DND-41 (cell line): Measurements from ENCODE around the gene BCL11B.

Source experiments
- CTCF ChIP-seq: IDR thresholded peaks from 2 replicates; pipeline ENCODE4 v1.5.1; 2012; ENCODE audit warnings: borderline replicate concordance, low read length, moderate library complexity, mild to moderate bottlenecking; ENCODE audit not compliant: poor library complexity, severe bottlenecking; ENCODE audit errors: extremely low read depth
- EZH2 ChIP-seq: IDR thresholded peaks from 3 replicates; pipeline ENCODE4 v1.6.1; 2012; ENCODE audit warnings: borderline replicate concordance, low read depth, mild to moderate bottlenecking, moderate library complexity, low read length, inconsistent platforms; ENCODE audit not compliant: severe bottlenecking

GRCh38 chr14:99254328-99255009, 17.5 kb downstream of the BCL11B start:
- TF ChIP-seq CTCF: no peak
- no peak for TF ChIP-seq EZH2
